GM12873 (cell line): Measurements from ENCODE around the gene CNTNAP5.

Source experiments
- TF ChIP-seq, protein P1 (sequence below): IDR thresholded peaks from 2 replicates; pipeline ENCODE4 v1.5.1; 2012; ENCODE audit warnings: low read depth, mild to moderate bottlenecking, moderate library complexity, low read length, control low read depth; ENCODE audit not compliant: insufficient read depth; ENCODE audit errors: missing control alignments

Gene CNTNAP5

DNA sequence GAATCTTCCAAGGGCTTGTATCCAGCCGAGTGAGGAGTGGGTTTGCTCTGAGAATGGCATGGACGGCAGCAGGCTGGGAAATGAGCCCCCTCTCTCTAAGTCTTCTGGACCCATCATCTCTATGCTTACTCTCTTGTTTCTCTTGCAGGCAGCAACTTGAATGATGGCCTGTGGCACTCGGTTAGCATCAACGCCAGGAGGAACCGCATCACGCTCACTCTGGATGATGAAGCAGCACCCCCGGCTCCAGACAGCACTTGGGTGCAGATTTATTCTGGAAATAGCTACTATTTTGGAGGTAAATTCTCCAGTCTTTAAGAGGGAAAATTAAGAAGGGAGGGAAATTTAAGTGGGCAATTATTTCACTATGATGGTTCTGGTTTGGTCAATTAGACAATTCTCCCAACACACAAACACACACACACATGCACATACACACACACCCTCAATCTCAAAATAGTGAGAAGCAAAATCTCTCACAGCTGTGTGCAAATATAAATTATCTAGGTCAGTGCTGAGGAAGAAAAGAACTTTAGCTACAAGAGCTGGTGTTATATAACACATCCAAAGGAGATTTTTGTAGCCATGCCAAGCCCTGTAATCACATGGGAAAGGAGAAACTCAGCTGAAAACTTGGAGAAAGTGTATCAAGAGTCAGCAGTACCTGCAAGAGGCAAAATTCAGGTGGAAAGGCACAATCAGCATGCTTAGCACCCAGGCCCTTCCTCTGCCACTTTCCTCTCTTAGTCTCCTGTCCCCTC lies 499.2 kb downstream of the CNTNAP5 start:
- TF ChIP-seq, protein P1, sequence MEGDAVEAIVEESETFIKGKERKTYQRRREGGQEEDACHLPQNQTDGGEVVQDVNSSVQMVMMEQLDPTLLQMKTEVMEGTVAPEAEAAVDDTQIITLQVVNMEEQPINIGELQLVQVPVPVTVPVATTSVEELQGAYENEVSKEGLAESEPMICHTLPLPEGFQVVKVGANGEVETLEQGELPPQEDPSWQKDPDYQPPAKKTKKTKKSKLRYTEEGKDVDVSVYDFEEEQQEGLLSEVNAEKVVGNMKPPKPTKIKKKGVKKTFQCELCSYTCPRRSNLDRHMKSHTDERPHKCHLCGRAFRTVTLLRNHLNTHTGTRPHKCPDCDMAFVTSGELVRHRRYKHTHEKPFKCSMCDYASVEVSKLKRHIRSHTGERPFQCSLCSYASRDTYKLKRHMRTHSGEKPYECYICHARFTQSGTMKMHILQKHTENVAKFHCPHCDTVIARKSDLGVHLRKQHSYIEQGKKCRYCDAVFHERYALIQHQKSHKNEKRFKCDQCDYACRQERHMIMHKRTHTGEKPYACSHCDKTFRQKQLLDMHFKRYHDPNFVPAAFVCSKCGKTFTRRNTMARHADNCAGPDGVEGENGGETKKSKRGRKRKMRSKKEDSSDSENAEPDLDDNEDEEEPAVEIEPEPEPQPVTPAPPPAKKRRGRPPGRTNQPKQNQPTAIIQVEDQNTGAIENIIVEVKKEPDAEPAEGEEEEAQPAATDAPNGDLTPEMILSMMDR, result no peak

DNA sequence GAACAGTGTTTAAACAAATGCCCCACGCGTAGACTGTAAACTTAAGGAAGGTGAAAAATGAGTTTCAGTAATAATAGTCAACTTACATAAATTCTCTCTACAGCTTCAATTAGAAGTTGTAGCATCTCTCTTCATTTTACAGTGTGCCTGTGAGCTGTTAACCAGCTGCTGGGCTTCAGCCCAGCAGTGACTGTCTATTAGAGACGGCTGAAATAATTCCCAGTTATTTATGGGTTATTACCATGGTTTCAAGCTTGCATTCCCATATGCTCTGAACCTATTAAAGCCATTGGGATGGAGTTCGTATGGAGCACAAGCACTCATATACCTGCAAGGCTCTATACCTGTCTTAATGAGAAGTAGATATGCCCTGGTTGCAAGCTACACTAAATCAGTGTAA lies 501.1 kb downstream of the CNTNAP5 start:
- TF ChIP-seq, protein P1, result no peak

DNA sequence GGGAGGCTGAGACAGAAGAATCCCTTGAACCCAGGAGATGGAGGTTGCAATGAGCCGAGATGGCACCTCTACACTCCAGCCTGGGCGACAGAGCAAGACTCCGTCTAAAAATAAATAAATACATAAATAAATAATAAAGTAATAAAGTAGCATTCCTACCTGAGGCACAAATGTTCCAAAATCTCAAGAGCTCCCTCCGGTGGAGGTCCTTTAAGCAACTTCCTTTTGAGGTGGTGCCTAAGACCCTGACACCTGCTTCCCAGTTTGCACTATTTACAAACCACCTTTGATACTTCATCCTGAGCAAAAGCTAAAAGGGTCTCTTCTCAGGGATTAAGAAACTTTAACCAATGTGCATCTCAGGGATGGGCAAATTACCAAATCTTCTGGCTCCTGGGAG lies 505.1 kb downstream of the CNTNAP5 start:
- TF ChIP-seq, protein P1, result no peak

DNA sequence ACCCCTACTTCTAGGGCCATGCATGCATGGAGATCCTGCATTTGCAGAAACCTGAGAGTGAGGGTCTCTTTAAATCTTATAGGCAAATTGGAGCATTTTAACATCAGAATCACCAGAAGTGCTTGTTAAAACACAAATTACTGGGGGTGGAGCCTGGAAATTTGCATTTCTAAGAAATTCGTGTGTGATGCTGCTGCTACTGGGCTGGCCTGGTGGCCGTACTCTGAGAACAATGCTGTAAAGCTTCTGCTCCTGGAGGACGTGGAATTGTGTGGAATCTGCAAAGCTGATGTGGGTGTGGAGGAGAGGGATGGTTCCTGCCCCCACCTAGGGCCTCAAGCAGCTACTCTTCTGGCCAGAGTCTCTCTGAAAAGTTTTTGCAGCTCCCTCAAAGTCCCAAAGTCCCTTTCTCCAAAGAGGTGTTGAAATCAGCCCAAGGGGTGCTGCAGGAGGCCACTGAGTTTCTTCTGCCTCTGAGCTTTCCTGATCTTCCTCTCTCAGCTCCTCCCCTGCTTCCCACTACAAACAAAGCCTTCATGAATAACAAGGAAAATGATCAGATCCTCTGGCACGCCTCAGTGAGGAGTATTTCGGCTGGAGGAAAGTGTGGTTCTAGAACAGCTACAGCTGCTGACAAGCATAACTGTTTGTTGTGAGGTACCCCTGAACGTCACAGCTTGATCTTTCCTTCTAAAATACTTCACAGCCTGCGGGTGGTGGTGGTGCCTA lies 508.3 kb downstream of the CNTNAP5 start:
- TF ChIP-seq, protein P1, result no peak

DNA sequence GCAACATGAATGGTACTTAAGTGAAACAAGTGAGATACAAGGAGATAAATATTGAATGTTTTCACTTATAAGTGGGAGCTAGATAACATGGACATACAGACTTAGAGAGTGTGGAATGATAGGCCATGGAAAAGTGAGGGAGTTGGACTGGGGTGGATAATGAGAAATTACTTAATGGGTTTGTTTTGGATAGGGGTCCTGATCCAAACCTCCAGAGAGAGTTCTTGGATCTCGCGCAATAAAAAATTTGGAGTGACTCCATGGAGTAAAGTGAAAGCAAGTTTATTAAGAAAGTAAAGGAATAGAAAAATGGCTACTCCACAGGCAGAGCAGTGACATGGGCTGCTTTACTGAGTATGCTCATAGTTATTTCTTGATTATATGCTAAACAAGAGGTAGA lies 508.9 kb downstream of the CNTNAP5 start:
- TF ChIP-seq, protein P1, result no peak

DNA sequence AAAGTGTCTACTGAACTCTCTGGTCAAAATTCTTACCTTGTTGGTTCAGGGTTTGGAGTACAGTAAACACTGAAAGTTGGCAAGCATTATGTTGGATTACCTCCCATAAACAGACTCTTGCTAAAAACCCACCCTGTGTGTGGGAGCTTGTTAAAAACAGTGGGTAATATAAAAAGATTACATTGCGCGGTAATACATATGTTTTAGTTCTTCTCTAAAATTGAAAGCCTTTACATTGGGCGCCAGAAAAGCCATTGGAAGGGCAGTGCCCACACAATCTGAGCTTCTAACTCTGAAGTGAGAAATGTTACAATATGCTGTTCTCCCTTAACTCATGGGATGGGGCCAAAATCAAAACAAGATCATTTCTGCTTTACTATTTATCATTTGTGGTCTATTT lies 510.7 kb downstream of the CNTNAP5 start:
- TF ChIP-seq, protein P1, result no peak

DNA sequence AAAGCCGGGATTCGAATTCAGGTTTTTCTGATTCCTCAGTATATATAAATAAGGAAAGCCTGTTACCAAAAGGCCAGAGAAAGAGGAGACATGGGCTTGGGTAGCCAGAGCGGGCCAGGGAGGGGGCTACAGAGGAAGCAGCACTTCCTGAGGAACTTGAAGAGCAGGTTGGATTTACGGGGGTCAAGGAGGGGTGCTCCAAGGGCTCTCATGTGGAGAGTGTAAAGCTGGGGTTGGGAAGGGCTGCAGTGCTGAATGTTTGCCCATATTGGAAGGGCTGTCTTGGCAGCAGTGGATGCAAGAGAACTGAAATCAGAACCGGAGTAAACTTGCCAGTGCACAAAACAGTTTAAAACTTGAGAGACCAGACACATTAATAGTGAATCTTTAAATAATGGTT lies 511.5 kb downstream of the CNTNAP5 start:
- TF ChIP-seq, protein P1, result no peak
